H1 (cell line): ENCODE data around the gene EME2.

ENCODE experiments used
- BRCA1 ChIP-seq: IDR thresholded peaks from 2 replicates; pipeline ENCODE4 v1.6.1; 2012; ENCODE audit warnings: low read depth, low read length, improper control_type of control experiment
- RAD21 ChIP-seq, 2 experiments: IDR thresholded peaks in 1 of 2; conservative IDR thresholded peaks in 1 of 2; 2 replicates each; pipeline ENCODE4 v1.6.1; 2011; ENCODE audit warnings: low read depth in 2 of 2, low read length in 2 of 2, improper control_type of control experiment in 1 of 2, inconsistent platforms in 1 of 2, mild to moderate bottlenecking in 1 of 2, moderate library complexity in 1 of 2

- TF ChIP-seq RAD21 (IDR thresholded peaks at IDR 0.05 in 1 of 2, conservative IDR thresholded peaks at IDR 0.05 in 1 of 2; ENCODE audit: low read depth in 2 of 2, low read length in 2 of 2) (no peak), BRCA1 (no peak)
Observed at GRCh38 chr16:1776672-1776955, 4.0 kb downstream of the EME2 start.
